Subcutaneous adipose tissue (tissue), 4 donors: Measurements from ENCODE around the gene FGFRL1. TPM values are rescaled to one million over a fixed set of nuclear protein-coding genes. Genes with fewer than 3 reads are reported as not detected.

Experiments used
- total RNA-seq, 4 donors: library from RNA; depleted of rRNA; stranded (reverse); fragments of >200 nt; gene quantifications; one replicate each; pipeline ENCODE4 v1.1.0, GENCODE V29; 2016
- TF ChIP-seq, protein P1 (sequence below): fragments of 450-650 bp; IDR thresholded peaks from one replicate; pipeline ENCODE4 v1.5.1; 2016; ENCODE audit warnings: low read depth, mild to moderate bottlenecking, control low read depth, antibody characterized with exemption, moderate library complexity

Gene FGFRL1
- total RNA-seq, 4 donors from 2014 or later, result 12.6 to 113 (median 22.7) TPM

DNA sequence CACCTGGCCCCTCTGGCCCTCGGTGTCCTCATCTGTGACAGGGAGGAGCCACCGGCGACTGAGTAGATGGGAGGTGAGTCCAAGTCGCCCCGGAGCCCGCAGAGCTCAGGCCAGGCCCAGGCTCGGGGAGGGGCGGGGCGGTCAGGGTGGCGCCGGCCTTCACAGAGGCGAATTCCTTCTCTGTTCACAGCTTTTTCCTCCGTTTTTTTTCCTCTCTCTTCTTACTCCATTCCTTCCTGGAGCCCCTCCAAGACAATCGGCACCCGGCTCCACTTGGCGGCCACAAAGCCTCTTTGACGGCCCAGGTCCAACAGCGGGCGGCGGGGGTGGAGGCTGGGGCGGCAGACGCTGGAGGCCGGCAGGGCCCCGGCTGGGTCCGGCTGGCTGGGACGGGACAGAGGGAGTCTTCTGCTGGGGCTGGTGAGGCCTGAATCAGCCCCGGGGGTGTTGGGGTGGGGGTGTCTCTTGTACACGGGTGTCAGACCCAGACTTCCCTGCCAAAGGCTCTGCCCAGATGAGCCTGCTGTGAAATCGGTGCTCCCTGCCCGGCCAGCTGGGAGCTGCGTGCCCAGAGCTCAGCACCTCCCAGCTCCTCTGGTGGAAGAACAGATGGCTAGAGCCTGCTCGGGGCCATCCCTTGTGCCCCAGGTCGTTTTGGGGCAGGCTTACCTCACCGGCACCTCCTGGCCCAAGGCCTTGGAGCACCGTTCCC is 22.6 kb downstream of the FGFRL1 start:
- TF ChIP-seq, protein P1, sequence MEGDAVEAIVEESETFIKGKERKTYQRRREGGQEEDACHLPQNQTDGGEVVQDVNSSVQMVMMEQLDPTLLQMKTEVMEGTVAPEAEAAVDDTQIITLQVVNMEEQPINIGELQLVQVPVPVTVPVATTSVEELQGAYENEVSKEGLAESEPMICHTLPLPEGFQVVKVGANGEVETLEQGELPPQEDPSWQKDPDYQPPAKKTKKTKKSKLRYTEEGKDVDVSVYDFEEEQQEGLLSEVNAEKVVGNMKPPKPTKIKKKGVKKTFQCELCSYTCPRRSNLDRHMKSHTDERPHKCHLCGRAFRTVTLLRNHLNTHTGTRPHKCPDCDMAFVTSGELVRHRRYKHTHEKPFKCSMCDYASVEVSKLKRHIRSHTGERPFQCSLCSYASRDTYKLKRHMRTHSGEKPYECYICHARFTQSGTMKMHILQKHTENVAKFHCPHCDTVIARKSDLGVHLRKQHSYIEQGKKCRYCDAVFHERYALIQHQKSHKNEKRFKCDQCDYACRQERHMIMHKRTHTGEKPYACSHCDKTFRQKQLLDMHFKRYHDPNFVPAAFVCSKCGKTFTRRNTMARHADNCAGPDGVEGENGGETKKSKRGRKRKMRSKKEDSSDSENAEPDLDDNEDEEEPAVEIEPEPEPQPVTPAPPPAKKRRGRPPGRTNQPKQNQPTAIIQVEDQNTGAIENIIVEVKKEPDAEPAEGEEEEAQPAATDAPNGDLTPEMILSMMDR, result no peak

DNA sequence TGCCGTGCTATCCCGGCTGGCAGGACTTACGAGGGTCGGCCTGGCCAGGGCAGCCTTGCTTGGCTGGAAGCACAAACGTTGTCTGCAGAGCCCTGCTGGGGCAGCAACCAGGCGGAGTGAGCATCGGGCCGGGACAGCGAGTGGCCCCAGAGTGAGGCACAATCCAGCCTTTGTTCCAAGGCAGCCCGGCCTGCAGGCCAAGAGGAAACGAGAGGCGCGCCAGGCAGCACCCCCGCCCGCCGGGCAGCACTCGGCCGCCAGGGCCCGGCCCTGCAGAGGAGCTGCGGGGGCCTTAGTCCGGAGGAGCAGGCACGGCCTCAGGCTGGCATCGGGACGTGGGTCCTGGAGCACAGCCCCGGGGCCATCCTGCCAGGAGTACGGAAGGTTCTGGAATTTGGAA is 24.1 kb downstream of the FGFRL1 start:
- TF ChIP-seq, protein P1, result no peak

DNA sequence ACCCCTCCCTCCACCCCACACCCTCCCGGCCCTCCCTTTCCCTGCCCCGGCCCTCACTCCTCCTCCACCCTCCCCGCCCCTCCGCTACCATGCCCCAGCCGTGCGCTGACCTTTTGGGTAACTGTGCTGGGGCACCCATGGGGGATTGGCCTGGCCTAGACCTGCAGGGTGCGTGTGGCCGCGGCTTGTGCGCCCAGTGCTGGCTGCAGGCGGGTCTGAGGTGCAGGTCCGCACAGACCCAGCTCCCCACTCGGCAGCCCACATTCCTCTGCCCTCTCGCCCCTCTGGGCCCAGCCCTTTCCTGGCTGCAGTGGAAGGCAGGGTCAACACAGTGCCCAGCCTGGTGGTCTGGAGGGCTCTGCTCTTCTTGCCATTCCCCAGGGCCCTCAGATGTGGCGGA is 24.7 kb downstream of the FGFRL1 start:
- TF ChIP-seq, protein P1, result no peak

DNA sequence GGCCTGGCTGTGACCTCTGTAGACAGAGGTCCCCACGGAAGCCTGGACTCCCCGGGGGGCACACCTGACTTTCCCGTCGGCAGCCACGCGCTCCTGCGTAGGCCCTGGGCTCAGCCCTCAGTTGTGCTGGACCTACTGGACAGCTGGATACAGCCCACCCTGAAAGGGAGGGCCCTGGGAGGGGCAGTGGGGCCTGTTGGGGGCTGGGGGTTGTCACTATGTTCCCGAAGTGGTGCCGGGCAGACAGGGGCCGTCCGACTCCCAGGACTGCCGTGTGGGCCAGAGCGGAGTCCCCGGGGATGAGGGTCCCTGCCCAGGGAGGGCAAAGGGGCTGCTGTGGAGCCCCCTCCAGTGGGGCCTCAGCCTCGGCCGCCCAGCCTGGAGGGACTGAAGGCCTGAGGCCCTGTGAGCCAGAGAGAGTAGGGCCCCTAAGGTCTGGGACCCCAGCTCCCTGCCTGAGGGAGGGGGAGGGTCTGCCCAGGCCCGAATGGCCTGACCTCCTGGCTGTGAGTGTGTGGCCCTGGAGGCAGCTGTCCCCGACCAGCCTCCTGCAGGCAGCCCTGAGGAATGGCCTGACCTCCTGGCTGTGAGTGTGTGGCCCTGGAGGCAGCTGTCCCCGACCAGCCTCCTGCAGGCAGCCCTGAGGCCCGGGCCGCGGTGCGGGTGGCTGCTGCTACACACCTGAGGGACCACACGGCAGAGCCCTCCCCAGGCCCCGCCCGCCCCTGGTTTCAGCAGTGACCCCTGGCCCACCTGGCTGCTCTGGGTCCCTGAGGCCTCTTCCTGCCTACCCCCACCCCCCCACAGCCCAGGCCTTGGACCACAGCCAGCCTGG is 25.8 kb downstream of the FGFRL1 start:
- TF ChIP-seq, protein P1, result no peak

DNA sequence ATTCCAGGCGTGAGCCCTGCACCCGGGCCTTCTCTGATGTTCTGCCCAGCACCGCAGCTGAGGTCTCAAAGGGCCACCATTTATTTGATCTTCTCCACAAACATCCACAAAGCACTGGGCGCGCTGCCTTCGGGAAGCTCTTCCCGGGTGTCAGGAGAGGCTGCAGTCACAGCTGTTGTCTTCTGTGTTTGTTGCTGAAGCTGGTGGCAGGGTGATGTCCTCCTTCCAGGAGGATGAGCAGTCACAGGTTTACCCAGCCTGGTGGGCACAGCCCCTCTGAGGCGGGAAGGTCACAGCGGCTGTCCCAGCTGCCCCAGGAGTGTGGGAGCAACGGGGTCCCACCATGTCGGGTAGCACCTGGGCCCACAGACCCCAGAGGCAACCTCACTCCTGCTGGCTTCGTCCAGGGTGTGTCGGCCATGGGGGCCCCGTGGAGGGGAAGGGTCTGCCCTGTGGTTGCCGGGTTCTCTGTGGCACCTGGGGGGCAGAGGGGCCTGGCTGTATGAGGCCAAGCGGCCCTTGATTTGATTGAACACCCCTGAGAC is 27.6 kb downstream of the FGFRL1 start:
- TF ChIP-seq, protein P1, result no peak

DNA sequence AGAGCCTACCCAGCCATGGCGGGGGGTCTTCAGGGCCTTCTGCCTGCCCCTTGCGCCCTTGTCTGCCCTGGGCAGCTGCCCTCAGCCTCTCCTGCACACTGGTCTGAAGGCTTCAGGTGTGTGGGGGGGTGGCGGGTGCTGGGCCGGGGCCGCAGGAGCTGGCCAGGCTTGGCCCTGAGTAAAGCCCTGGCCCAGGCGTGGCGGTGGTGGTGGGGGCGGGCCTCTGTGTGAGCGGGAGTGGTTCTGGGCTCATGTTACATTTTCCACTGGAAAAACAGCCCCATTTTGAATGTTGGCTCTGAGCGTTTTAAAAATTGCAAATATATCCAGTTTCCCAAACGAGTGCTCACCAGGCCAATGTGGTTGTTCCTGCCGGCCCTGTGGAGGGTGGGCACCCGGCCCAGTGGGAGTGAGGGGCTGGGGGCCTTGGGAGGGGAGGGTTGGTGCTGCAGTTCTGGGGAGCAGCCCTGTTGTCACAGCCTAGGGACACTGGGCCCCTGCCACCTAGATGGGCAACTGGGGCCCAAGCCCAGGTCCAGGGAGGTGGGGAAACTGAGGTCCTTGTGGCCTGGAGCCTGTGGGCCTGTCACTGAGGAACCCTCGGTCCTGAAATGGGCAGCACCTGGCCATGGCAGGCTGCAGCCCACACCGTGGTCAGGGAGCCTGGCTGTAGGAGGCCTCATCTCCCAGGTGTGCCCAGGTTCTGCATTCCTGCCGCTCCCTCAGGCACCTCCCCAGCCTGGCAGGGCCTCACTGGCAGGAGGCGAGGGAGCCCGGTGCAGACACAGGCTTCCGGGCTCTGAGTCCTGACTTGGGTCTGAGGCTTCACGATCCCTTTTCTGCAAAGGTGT is 28.3 kb downstream of the FGFRL1 start:
- TF ChIP-seq, protein P1, result no peak
